GM21723 (cell line): Measurements from ENCODE around the gene DCP2.

Source experiments
- ATAC-seq: cut with Tn5 transposase; IDR thresholded peaks from one replicate; pipeline ENCODE4 v1.9.1; 2021; ENCODE audit warnings: mild to moderate bottlenecking, moderate library complexity; ENCODE audit not compliant: unreplicated experiment

Gene DCP2

DNA sequence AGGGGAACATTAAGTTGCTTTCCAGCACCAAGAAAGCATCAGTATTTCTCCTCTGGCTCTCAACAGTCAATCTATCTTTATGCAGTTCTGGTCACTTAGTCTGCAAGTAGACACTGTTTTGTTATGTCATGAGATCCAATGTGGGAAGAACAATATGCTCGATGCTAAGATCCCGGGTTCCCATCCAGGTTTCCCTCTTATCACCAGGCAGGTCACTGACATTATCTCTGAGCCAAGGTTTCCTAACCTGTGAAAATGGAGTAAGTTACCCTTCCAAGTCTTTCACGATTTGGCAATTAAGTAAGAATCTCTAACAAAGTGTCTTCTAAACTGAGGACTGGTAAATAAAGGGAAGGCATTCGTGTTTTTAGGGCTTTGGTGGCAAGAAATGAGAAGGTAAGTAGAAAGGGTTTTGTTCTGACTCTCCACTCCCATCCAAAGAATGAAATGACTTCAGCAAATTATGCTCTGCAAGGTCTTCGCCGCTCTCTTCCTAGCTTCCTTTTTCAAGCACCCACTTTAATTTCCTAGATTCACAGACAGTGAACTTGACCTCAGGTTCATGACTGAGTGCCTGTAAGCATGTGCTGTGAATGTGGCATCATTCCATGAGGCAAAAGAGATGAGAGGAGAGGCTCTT, 86.4 kb downstream of the DCP2 start:
- ATAC-seq: no peak

DNA sequence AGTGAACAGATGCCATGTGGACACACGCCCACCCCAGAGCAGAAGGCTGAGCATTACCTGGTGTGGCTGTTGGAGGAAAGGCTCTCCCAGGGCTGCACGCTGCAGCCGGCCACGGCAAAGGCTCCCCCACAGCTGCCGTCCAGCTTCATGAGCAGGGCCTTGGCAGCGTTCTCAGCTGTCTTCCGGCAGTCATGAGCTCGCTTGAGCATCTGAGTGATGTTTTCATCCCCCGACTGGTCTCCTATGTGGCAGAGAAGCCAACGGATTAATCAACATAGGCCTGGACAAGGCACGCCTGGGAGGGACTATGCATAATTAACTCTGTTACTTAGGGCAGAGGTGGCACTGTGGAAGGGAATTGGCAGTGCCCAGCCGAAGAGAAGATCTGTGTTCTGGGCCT, 87.3 kb downstream of the DCP2 start:
- no peak for ATAC-seq

DNA sequence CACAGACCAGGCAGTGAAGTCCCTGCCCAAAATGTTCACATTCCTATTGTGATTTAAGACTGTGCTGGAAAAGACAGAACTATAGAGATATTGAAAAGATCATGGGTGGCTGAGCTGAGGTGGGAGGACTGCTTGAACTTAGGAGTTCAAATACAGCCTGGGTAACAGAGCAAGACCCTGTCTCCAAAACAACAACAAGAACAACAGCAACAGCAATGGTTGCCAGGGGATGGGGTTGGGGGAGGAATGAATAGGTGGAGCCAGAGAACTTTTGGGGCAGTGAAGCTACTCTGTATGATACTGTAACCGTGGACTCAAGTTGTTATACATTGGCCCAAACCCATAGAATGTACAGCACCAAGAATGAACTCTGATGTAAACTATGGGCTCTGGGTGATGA, 88.2 kb downstream of the DCP2 start:
- ATAC-seq: no peak

DNA sequence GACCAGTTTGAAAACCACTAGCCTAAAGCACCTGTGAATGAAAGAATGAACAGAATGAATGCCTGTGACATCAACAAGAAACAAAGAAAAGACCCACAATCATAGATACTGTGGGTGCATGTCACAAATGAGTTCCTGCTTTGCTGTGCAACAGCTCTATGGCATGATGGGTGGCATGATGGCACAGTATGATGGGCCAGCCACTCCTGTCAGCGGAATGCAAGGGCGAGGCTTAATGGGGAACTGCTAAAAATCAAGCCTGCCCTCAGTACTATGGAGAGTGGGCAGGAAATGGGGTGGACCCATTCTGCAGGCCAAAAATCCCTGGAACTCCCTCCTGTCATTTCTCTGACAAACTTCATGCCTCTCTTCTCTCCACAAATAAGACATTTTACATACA, 89.0 kb downstream of the DCP2 start:
- ATAC-seq: no peak

DNA sequence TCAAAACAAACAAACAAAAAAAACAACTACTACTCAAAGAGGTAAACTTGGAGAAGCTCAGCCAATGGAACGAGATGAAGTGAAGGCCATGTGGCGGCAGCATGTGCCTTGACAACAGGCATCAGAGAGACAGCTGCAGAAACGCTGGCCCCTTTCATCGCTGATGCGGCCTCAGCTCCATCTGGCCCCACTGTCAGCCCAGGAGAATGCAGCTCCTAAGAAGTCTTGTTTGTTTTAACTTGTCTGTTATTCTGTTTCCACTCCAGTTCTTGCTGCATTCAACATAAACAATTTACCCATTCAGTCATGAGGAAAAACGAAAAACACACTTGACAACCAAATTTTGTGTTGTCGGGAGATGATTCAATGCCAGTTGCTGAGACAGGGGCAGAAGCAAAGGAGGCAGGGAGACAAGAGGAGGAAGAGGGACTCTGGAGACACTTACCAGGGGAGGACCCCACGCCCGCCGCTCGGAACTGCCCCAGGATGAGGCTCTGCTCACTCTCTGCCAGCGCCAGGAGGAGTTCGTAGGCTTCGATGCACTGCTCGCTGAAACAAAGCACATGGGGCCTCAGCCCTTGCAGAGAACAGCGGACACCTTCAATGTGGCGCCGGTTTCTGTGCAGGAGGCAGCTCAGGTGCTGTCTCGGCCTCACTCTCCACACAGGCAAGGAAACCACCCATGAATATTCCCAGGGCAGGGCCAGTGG, 91.2 kb downstream of the DCP2 start:
- no peak for ATAC-seq

DNA sequence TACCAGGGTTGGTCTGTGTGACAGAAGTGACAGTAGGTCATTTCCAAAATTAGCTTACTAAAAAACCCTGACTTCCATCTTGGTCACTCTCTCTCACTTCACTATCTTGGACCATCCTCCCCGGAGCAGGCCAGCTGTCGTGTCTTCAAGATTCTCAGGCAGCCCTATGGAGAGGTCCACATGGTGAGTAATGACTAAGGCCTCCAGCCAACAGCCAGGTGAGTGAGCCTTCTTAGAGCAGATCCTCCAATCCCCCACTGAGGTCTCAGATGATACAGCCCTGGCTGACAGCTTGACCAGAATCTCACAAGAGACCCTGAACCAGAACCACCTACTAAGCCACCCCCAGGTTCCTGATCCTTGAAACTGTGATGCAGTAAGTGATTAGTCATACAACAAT, 92.0 kb downstream of the DCP2 start:
- ATAC-seq: no peak
